ENCODE data around the gene FAM20C. TPM values are rescaled to one million over a fixed set of nuclear protein-coding genes. Genes with fewer than 3 reads are reported as not detected.

FAM20C gene
- total RNA-seq, 2 donors from 2014 or later = 37.8 to 62.0 TPM

DNA sequence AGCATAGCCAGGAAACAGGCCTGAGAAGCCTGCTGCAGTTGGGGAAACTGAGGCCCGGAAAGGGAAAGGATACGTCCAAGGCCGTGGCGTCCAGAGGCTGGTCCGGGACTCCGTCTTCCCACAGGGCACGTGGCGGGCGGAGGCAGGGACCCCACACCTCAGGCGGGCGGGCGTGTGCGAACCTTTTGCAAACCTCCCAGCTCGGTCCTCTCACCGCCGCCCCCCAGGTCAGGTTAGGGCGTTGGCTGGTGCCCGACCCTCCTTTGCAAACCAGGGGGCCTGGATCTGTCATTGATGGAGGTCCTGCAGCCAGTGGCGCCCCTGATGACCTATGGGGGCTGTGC is 19.3 kb downstream of the FAM20C start:
- Histone ChIP-seq H3K4me1 (replicated peaks) (peaks cover 3% of the 10 kb centered on the region), H3K27ac (no peak overlapping the region), H3K9me3 (no peaks in the 10 kb centered on the region), H3K27me3 (replicated peaks; ENCODE audit: insufficient read depth) (no peaks in the 10 kb centered on the region), H3K36me3 (no peaks in the 10 kb centered on the region), H3K4me3 (no peak overlapping the region)
- TF ChIP-seq, protein P1, sequence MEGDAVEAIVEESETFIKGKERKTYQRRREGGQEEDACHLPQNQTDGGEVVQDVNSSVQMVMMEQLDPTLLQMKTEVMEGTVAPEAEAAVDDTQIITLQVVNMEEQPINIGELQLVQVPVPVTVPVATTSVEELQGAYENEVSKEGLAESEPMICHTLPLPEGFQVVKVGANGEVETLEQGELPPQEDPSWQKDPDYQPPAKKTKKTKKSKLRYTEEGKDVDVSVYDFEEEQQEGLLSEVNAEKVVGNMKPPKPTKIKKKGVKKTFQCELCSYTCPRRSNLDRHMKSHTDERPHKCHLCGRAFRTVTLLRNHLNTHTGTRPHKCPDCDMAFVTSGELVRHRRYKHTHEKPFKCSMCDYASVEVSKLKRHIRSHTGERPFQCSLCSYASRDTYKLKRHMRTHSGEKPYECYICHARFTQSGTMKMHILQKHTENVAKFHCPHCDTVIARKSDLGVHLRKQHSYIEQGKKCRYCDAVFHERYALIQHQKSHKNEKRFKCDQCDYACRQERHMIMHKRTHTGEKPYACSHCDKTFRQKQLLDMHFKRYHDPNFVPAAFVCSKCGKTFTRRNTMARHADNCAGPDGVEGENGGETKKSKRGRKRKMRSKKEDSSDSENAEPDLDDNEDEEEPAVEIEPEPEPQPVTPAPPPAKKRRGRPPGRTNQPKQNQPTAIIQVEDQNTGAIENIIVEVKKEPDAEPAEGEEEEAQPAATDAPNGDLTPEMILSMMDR (IDR thresholded peaks at IDR 0.05) = no peak
- TF ChIP-seq POLR2AphosphoS5 (IDR thresholded peaks at IDR 0.05) = no peak
- no peak for DNase-seq (ENCODE audit: low spot score)
- intact Hi-C loops (cut with DNase I) = no loop called here
- 92% methylated on average over 17 of the region's 19 CpGs for whole genome bisulfite sequencing

DNA sequence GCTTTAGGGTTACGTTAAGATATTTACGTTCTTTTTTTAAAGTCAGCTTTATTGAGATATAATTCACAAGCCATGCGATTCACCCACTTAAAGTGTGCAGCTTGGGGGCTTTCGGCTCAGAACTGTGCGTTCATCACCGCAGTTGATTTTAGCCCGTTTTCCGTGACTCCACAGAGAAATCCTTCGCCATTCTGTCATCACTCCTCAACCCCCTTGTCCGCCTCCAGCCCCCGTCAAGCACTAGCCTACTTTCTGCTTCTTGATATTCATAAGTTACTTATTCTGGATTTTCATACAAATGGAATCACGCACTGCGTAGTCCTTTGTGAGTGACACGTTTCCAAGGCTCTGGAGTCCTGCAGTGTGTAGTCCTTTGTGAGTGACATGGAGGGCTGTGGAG is 20.4 kb downstream of the FAM20C start:
- Histone ChIP-seq H3K9me3 (no peaks in the 10 kb centered on the region), H3K36me3 (no peaks in the 10 kb centered on the region), H3K4me3 (no peak overlapping the region), H3K27me3 (replicated peaks; ENCODE audit: insufficient read depth) (no peaks in the 10 kb centered on the region), H3K27ac (no peak overlapping the region), H3K4me1 (replicated peaks) (peaks cover 3% of the 10 kb centered on the region)
- intact Hi-C loops (cut with DNase I) = no loop called here
- TF ChIP-seq POLR2AphosphoS5 (IDR thresholded peaks at IDR 0.05) (no peak), POLR2A (IDR thresholded peaks at IDR 0.05) (no peak)
- TF ChIP-seq, protein P1 (IDR thresholded peaks at IDR 0.05) = no peak
- no peak for DNase-seq (ENCODE audit: low spot score)
- 94% methylated on average over 14 of the region's 14 CpGs for WGBS

DNA sequence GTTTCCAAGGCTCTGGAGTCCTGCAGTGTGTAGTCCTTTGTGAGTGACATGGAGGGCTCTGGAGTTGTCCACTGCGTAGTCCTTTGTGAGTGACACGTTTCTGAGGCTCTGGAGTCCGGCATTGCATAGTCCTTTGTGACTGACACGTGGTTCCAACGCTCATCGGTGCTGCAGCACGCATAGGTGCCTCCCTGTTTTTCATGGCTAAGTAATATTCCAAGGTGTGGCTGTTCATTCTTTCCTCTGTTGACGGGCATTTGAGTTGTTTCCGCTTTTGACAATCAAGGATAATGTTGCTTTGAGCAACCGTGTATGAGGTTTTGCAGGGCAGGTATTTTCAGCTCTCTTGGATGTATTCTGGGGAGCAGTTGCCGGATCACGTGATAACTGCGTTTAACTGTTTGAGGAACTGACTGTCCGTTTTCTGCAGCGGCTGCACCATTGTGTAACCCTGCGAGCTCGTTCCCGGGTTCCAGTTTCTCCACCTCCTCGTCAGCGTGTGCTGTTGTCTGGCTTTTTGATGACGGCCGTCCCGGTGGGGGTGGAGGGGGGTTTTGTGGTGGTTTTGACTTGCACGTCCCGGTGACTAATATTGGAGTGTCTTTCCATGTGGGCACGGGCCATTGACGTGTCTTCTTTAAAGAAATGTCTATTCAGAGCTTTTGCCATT is 21.1 kb downstream of the FAM20C start:
- H3K27me3 ChIP-seq (replicated peaks; ENCODE audit: insufficient read depth) = no peaks in the 10 kb centered on the region
- intact Hi-C loops (cut with DNase I) = no loop called here
- H3K4me1 ChIP-seq (replicated peaks) = peaks cover 3% of the 10 kb centered on the region
- no peaks in the 10 kb centered on the region for H3K9me3 ChIP-seq
- H3K27ac ChIP-seq = no peak overlapping the region
- no peak overlapping the region for H3K4me3 ChIP-seq
- WGBS = 94% methylated on average over 27 of the region's 27 CpGs
- DNase-seq (ENCODE audit: low spot score) = no peak
- no peaks in the 10 kb centered on the region for H3K36me3 ChIP-seq
- TF ChIP-seq, protein P1 (IDR thresholded peaks at IDR 0.05) = no peak
- TF ChIP-seq POLR2A (IDR thresholded peaks at IDR 0.05) (no peak), POLR2AphosphoS5 (IDR thresholded peaks at IDR 0.05) (no peak)

DNA sequence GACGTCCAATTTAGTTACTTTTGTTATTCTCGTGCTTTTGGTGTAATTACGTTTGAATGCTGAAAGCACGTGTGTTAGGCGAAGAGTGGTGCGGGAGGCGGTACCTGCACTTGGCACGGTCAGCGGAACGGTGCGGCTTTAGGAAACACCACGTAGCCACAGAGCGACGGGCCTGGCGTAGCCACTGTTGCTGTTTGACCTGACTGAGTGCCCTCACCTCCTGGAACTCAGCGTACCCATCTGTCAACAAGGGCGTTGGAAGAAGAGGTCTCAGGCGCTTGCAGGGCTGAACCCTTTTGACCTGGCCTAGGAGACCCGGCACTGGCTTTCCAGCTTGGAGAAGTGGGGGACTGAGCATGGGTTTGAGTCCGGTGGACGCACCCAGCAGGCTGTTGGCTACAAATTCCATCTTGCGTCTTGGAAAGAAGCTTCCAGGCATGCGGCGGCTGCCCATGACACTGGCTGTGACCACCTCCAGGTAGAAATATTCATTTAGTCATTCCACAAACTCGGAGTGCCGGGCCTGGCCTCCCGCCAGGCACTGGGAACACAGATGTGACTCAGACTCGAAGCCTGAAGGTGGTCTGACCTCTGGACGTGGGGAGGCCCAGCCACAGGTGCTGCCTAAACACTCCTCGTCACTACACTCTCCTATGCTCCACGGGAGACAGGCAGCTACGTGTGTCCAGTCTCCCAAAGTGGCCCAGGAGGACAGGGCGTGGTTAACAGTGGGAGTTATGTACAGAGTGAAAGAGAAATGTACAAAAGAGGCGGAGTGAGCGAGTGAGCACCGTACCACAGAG is 22.2 kb downstream of the FAM20C start:
- H3K4me1 ChIP-seq (replicated peaks) = peaks cover 8% of the 10 kb centered on the region
- WGBS = 81% methylated on average over 36 of the region's 36 CpGs
- TF ChIP-seq, protein P1 (IDR thresholded peaks at IDR 0.05) = no peak
- TF ChIP-seq POLR2AphosphoS5 (IDR thresholded peaks at IDR 0.05) (peak; percentile 10), POLR2A (IDR thresholded peaks at IDR 0.05) (no peak)

More for the DNA sequence above, 22.2 kb downstream of the FAM20C start:
- Histone ChIP-seq H3K36me3 (no peaks in the 10 kb centered on the region), H3K27ac (no peak overlapping the region), H3K4me3 (no peak overlapping the region), H3K27me3 (replicated peaks; ENCODE audit: insufficient read depth) (no peaks in the 10 kb centered on the region), H3K9me3 (no peaks in the 10 kb centered on the region)
- DNase-seq (ENCODE audit: low spot score) = no peak
- intact Hi-C loops (cut with DNase I) = no loop called here

Measured in prostate gland (tissue), 2 donors.